Pancreas (tissue), 10 donors: Measurements from ENCODE around the gene CTIF. TPM values are rescaled to one million over a fixed set of nuclear protein-coding genes. Genes with fewer than 3 reads are reported as not detected.

Experiments
- ATAC-seq, 4 donors: fragments of 200-7000 bp; cut with Tn5 transposase; one replicate each; pipeline versions ENCODE4 v1.8.0 to v1.9.1; 2020; ENCODE audit warnings: mild to moderate bottlenecking in 4 of 4, moderate library complexity in 4 of 4
- DNase-seq, 6 donors: peaks; one replicate each; pipeline ENCODE4 v3.0.0-alpha.2; 2020
- FAIRE-seq: peaks from 2 replicates; lab custom pipeline; 2012; peaks lifted over from hg19 to GRCh38; lab: Jason Lieb, UNC
- H3K27ac ChIP-seq, 4 donors: fragments of 200-600 bp; sonication (generic); 1 replicate in 3 of 4; 2 replicates in 1 of 4; pipeline versions ENCODE4 v1.5.0 to v1.8.0; 2020
- H3K27me3 ChIP-seq, 4 donors: fragments of 200-600 bp; one replicate each; pipeline ENCODE4 v1.8.0; 2021
- H3K36me3 ChIP-seq, 3 donors: fragments of 200-600 bp; sonication (generic) in 1 of 3; one replicate each; pipeline versions ENCODE4 v1.5.0 to v1.8.0; 2020 to 2021
- H3K4me1 ChIP-seq, 3 donors: fragments of 200-600 bp; one replicate each; pipeline ENCODE4 v1.8.0; 2021
- H3K4me3 ChIP-seq, 4 donors: fragments of 200-600 bp; sonication (generic) in 2 of 4; one replicate each; pipeline versions ENCODE4 v1.5.0 to v1.8.0; 2020 to 2021
- H3K9me3 ChIP-seq, 4 donors: fragments of 200-600 bp; one replicate each; pipeline ENCODE4 v1.8.0; 2021
- WGBS, 2 donors: extraction: QIAGEN DNeasy Blood & Tissue Kit; methylation state at CpG; one replicate each; pipeline ENCODE4 v1.1.7; 2013; 5-methylcytosine and 5-hydroxymethylcytosine counted together
- intact Hi-C, 3 donors: fragments of 100-400 bp; cut with DNase I; formaldehyde crosslinking; loops; one replicate each; pipeline versions ENCODE4 v1.11.1 to v1.14.2; 2022
- polyA plus RNA-seq, 2 donors: library from polyadenylated mRNA; stranded (reverse); fragments of 200-250 nt; gene quantifications; one replicate each; pipeline ENCODE4 v1.2.3, GENCODE V29; 2013
- total RNA-seq, 6 donors: library from RNA; stranded (reverse); fragmentation: NEBNext Ultra II Directional in 4 of 6; extraction: Animal tissue kit (Norgen Biotek cat#: 25700) in 4 of 6; gene quantifications; one replicate each; pipeline versions ENCODE4 v1.2.1 to v1.2.4, GENCODE V29; 2021 to 2023
- TF ChIP-seq, protein P1 (sequence below), 4 donors: fragments of 200-600 bp; sonication (generic) in 3 of 4; IDR thresholded peaks; one replicate each; pipeline versions ENCODE4 v1.5.0 to v1.8.0; 2021; ENCODE audit warnings: antibody characterized with exemption in 4 of 4
- donor health status: healthy with polysubstance abuse.
- donor health status: DM: no; HTN: no; CAD: no; lungs with moderate emphysema.
- donor health status: DM: no; HTN: no; CAD: no.
- donor health status: control.
- donor health status: control.
- donor health status: Bipolar disorder and iron deficiency.
- donor health status: DM: yes; HTN: yes; CAD: no.
- donor health status: DM: no; HTN: no; CAD: no.
- donor health status: DM: no; HTN: no; CAD: no.
- donor health status: DM: yes; HTN: yes; CAD: no.

CTIF gene
- total and polyA plus RNA-seq, 8 donors, result 15.1 to 27.4 (median 16.7) TPM

DNA sequence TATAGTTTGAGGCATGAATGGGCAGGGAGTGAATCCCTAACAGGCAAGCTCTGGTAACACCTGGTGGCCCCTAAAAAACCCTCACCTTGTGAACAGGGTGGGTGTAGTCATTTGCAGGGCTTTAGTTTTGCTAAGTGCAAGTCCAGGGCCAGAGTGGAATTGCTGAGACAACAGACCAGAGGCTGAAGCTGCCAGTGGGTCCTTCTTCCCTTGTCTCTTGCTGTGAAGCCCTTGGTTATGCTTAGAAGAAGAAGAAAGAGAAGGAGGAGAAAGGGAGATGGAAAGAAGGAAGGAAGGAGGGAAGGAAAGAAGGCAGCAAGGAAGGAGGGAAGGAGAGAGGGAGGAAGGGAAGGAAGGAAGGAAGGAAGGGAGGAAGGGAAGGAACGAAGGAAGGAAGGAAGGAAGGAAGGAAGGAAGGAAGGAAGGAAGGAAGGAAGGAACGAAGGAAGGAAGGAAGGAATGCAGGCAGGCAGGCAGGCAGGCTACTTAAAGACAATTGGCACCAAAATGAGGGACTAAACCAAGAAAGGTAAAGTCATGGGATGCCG, 366.1 kb downstream of the CTIF start:
- peaks cover 0 to 15% (median 6%) of the 10 kb centered on the region in 3 donors for H3K4me1 ChIP-seq
- FAIRE-seq (no peak), ATAC-seq (no peak), DNase-seq (no peak)
- H3K27ac ChIP-seq, result no peak overlapping the region
- TF ChIP-seq, protein P1, sequence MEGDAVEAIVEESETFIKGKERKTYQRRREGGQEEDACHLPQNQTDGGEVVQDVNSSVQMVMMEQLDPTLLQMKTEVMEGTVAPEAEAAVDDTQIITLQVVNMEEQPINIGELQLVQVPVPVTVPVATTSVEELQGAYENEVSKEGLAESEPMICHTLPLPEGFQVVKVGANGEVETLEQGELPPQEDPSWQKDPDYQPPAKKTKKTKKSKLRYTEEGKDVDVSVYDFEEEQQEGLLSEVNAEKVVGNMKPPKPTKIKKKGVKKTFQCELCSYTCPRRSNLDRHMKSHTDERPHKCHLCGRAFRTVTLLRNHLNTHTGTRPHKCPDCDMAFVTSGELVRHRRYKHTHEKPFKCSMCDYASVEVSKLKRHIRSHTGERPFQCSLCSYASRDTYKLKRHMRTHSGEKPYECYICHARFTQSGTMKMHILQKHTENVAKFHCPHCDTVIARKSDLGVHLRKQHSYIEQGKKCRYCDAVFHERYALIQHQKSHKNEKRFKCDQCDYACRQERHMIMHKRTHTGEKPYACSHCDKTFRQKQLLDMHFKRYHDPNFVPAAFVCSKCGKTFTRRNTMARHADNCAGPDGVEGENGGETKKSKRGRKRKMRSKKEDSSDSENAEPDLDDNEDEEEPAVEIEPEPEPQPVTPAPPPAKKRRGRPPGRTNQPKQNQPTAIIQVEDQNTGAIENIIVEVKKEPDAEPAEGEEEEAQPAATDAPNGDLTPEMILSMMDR (IDR thresholded peaks at IDR 0.05), result no peak
- no peaks in the 10 kb centered on the region for H3K36me3 ChIP-seq
- intact Hi-C loops, result no loop called here
- H3K27me3 ChIP-seq, result no peaks in the 10 kb centered on the region
- H3K9me3 ChIP-seq, result no peaks in the 10 kb centered on the region
- 77 to 88% methylated on average over 3 of the region's 3 CpGs for WGBS, 2 donors
- no peak overlapping the region for H3K4me3 ChIP-seq

DNA sequence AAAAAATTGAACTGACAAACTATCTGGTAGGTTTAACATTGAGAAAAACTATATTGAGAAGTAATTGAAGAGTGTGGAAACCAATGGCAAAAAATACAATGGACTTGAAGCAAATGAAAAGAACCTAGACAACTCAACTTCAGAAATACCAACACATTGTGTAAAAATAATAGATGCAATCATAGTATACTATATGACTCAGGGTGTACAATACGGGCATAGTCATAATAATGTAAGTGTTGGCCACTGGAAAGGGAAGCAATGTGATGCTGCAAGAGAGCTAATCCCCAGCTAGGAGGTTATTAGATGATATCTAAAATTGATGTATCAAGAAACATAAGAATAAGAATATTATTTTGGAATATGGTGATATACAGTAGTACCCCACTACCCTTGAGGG, 366.7 kb downstream of the CTIF start:
- Histone ChIP-seq H3K9me3 (no peaks in the 10 kb centered on the region), H3K27me3 (no peaks in the 10 kb centered on the region), H3K36me3 (no peaks in the 10 kb centered on the region), H3K4me1 (peaks cover 0 to 15% (median 6%) of the 10 kb centered on the region in 3 donors), H3K4me3 (no peak overlapping the region), H3K27ac (no peak overlapping the region)
- TF ChIP-seq, protein P1 (IDR thresholded peaks at IDR 0.05), result no peak
- intact Hi-C loops, result no loop called here
- DNase-seq (no peak), ATAC-seq (no peak), FAIRE-seq (no peak)
- WGBS, 2 donors, result 93 to 96% methylated on average over 1 of the region's 1 CpG

- Histone ChIP-seq H3K27ac (no peak overlapping the region), H3K4me1 (no peaks in the 10 kb centered on the region), H3K36me3 (no peaks in the 10 kb centered on the region), H3K4me3 (no peak overlapping the region), H3K27me3 (no peaks in the 10 kb centered on the region), H3K9me3 (no peaks in the 10 kb centered on the region)
- TF ChIP-seq, protein P1 (IDR thresholded peaks at IDR 0.05), result no peak
- 61% methylated on average over 3 of the region's 3 CpGs for WGBS, 2 donors
- intact Hi-C loops, result no loop called here
- no peak for ATAC-seq
- FAIRE-seq, result no peak
- peak in 1 of 6 donors; percentile 3 for DNase-seq
Observed at GRCh38 chr18:48908916-48909315, 370.1 kb downstream of the CTIF start.

DNA sequence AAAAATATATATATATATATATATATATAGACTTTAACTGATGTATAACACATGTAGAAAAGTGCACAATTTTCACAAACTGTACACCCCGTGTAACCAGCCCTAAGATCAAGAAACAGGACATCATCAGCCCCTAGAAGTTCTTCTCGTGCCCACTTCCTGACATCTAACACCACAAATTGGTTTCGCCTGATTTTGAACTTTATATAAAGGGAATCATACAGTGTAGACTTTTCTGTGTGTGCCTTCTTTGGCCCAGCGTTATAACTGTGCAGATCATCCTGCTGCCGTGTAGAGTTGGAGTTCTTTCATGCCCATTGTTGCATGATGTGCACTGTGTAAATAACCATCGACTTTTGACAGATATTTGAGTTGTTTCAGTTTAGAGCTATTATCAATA, 370.9 kb downstream of the CTIF start:
- Histone ChIP-seq H3K27ac (no peak overlapping the region), H3K27me3 (no peaks in the 10 kb centered on the region), H3K4me1 (no peaks in the 10 kb centered on the region), H3K4me3 (no peak overlapping the region), H3K36me3 (no peaks in the 10 kb centered on the region), H3K9me3 (no peaks in the 10 kb centered on the region)
- no peak for DNase-seq
- no peak for FAIRE-seq
- no peak for ATAC-seq
- intact Hi-C loops, result no loop called here
- WGBS, 2 donors, result 73 to 83% methylated on average over 6 of the region's 6 CpGs
- TF ChIP-seq, protein P1 (IDR thresholded peaks at IDR 0.05), result no peak

GRCh38 chr18:48910972-48911545, 372.2 kb downstream of the CTIF start:
- ATAC-seq, result no peak
- Histone ChIP-seq H3K4me3 (no peak overlapping the region), H3K27ac (no peak overlapping the region), H3K27me3 (no peaks in the 10 kb centered on the region), H3K9me3 (no peaks in the 10 kb centered on the region), H3K4me1 (no peaks in the 10 kb centered on the region), H3K36me3 (no peaks in the 10 kb centered on the region)
- no peak for FAIRE-seq
- WGBS, 2 donors, result 85 to 89% methylated on average over 17 of the region's 17 CpGs
- TF ChIP-seq, protein P1 (IDR thresholded peaks at IDR 0.05), result no peak
- intact Hi-C loops, result no loop called here
- peak in 1 of 6 donors; percentile 23 for DNase-seq
